OCI-LY7 (cell line): Measurements from ENCODE around the gene UBAC1. TPM values are rescaled to one million over a fixed set of nuclear protein-coding genes. Genes with fewer than 3 reads are reported as not detected.

Source experiments
- BruUV-seq: library from RNA; stranded (reverse); fragments of 400-500 nt; replicated peaks from 2 replicates; lab custom pipeline; 2021; lab: Mats Ljungman, UMichigan
- CTCF ChIA-PET: fragments of 300-600 bp; sonication (Branson Sonifier 250); formaldehyde crosslinking; loops from one replicate; lab custom pipeline; 2022; ENCODE audit warnings: antibody characterized with exemption; ENCODE audit not compliant: unreplicated experiment; lab: Charles Lee
- POLR2A ChIA-PET: fragments of 300-600 bp; sonication (Branson Sonifier 250); formaldehyde crosslinking; loops from one replicate; lab custom pipeline; 2022; ENCODE audit warnings: antibody characterized with exemption; lab: Charles Lee
- DNase-seq: peaks from one replicate; pipeline ENCODE4 v3.0.0-alpha.2; 2015; ENCODE audit warnings: low spot score
- H2AFZ ChIP-seq: fragments of 200-600 bp; sonication (generic), shearing (Covaris generic); 2 replicates; pipeline ENCODE4 v1.6.1; 2014; ENCODE audit warnings: mild to moderate bottlenecking, antibody characterized with exemption, low read length, moderate library complexity
- H3K27ac ChIP-seq: fragments of 200-600 bp; sonication (generic); 2 replicates; pipeline ENCODE4 v1.5.1; 2014; ENCODE audit warnings: mixed run types, low read depth, mild to moderate bottlenecking, moderate library complexity, low read length, inconsistent platforms; ENCODE audit not compliant: poor library complexity, severe bottlenecking
- H3K36me3 ChIP-seq: fragments of 200-600 bp; sonication (generic); 2 replicates; pipeline ENCODE4 v1.6.1; 2014; ENCODE audit warnings: mild to moderate bottlenecking, antibody characterized with exemption, low read length, moderate library complexity, mixed read lengths; ENCODE audit not compliant: insufficient read depth
- H3K4me1 ChIP-seq: fragments of 200-600 bp; sonication (generic); 2 replicates; pipeline ENCODE4 v1.5.1; 2014; ENCODE audit warnings: mild to moderate bottlenecking, low read length; ENCODE audit not compliant: insufficient read depth, poor library complexity, severe bottlenecking
- H3K4me2 ChIP-seq: fragments of 200-600 bp; sonication (generic); 2 replicates; pipeline ENCODE4 v1.6.1; 2014; ENCODE audit warnings: mild to moderate bottlenecking, low read length
- H3K4me3 ChIP-seq: fragments of 200-600 bp; sonication (generic); 2 replicates; pipeline ENCODE4 v1.5.1; 2014; ENCODE audit warnings: mild to moderate bottlenecking, low read depth, low read length; ENCODE audit not compliant: poor library complexity, severe bottlenecking
- H3K79me2 ChIP-seq: fragments of 200-600 bp; sonication (generic); 2 replicates; pipeline ENCODE4 v1.6.1; 2016; ENCODE audit warnings: low read depth, mild to moderate bottlenecking, low read length, moderate library complexity, mixed read lengths; ENCODE audit not compliant: insufficient read depth
- H3K9me2 ChIP-seq: fragments of 200-600 bp; sonication (generic); 2 replicates; pipeline ENCODE4 v1.6.1; 2016; ENCODE audit warnings: mild to moderate bottlenecking, low read length, mixed read lengths; ENCODE audit not compliant: insufficient read depth
- H3K9me3 ChIP-seq: fragments of 200-600 bp; sonication (generic); 2 replicates; pipeline ENCODE4 v1.6.1; 2014; ENCODE audit warnings: mild to moderate bottlenecking, mixed run types, low read length, mixed read lengths
- H4K20me1 ChIP-seq: fragments of 200-600 bp; sonication (generic); 2 replicates; pipeline ENCODE4 v1.6.1; 2014; ENCODE audit warnings: mild to moderate bottlenecking, antibody characterized with exemption, low read length, moderate library complexity, mixed read lengths; ENCODE audit not compliant: insufficient read depth
- CTCF ChIP-seq: fragments of 200-600 bp; sonication (generic); conservative IDR thresholded peaks from 2 replicates; pipeline ENCODE4 v1.5.1; 2014; ENCODE audit warnings: mild to moderate bottlenecking, antibody characterized with exemption, low read length, moderate library complexity, mixed read lengths
- EZH2phosphoT487 ChIP-seq: fragments of 200-600 bp; sonication (generic); IDR thresholded peaks from 2 replicates; pipeline ENCODE4 v1.6.1; 2018; ENCODE audit warnings: low read depth, borderline replicate concordance, mild to moderate bottlenecking, mixed run types, antibody characterized with exemption, low read length, moderate library complexity, mixed read lengths
- intact Hi-C: fragments of 100-400 bp; cut with micrococcal nuclease; formaldehyde crosslinking; loops from one replicate; pipeline ENCODE4 v1.10.0; 2022; ENCODE audit not compliant: unreplicated experiment
- total RNA-seq, 2 experiments: library from RNA; depleted of rRNA in 1 of 2; stranded (reverse); fragments of >200 nt in 1 of 2; shearing (Covaris generic) in 1 of 2; gene quantifications; 2 replicates each; pipeline ENCODE4 v1.2.3, GENCODE V29; 2014 to 2022

The UBAC1 gene
- total RNA-seq, 2 experiments from 2014 or later, result 42.3 to 59.2 TPM

- BruUV-seq, result no TSS peak
- Histone ChIP-seq H2AFZ (no peak overlapping the region), H3K4me2 (no peak overlapping the region), H3K9me3 (no peaks in the 10 kb centered on the region), H3K4me3 (no peak overlapping the region), H3K9me2 (no peaks in the 10 kb centered on the region), H3K27ac (no peak overlapping the region), H4K20me1 (no peaks in the 10 kb centered on the region), H3K36me3 (no peaks in the 10 kb centered on the region), H3K79me2 (no peaks in the 10 kb centered on the region), H3K4me1 (peaks cover 45% of the 10 kb centered on the region)
- CTCF ChIA-PET, result no interaction called here
- intact Hi-C loops, result no loop called here
- POLR2A ChIA-PET, result no interaction called here
- TF ChIP-seq EZH2phosphoT487 (no peak), CTCF (no peak)
- DNase-seq, result no peak
Measured at GRCh38 chr9:136002881-136003280, 41.7 kb upstream of the UBAC1 start.

- Histone ChIP-seq H3K4me2 (no peak overlapping the region), H3K27ac (no peak overlapping the region), H2AFZ (no peak overlapping the region), H3K79me2 (no peaks in the 10 kb centered on the region), H4K20me1 (no peaks in the 10 kb centered on the region), H3K4me3 (no peak overlapping the region), H3K4me1 (peaks cover 46% of the 10 kb centered on the region), H3K36me3 (no peaks in the 10 kb centered on the region), H3K9me2 (no peaks in the 10 kb centered on the region), H3K9me3 (no peaks in the 10 kb centered on the region)
- BruUV-seq, result no TSS peak
- DNase-seq, result no peak
- TF ChIP-seq EZH2phosphoT487 (no peak), CTCF (no peak)
- intact Hi-C loops, result no loop called here
- ChIA-PET CTCF (no interaction called here), POLR2A (no interaction called here)
Measured at GRCh38 chr9:136002215-136002614, 41.0 kb upstream of the UBAC1 start.

GRCh38 chr9:136001231-136001630 lies 40.1 kb upstream of the UBAC1 start:
- H3K4me2 ChIP-seq, result no peak overlapping the region
- CTCF ChIA-PET, result no interaction called here

More at GRCh38 chr9:136001231-136001630, 40.1 kb upstream of the UBAC1 start:
- POLR2A ChIA-PET, result no interaction called here
- H2AFZ ChIP-seq, result no peak overlapping the region
- H3K36me3 ChIP-seq, result no peaks in the 10 kb centered on the region
- peaks cover 37% of the 10 kb centered on the region for H3K4me1 ChIP-seq
- H4K20me1 ChIP-seq, result no peaks in the 10 kb centered on the region
- TF ChIP-seq CTCF (no peak), EZH2phosphoT487 (no peak)
- no peaks in the 10 kb centered on the region for H3K79me2 ChIP-seq
- BruUV-seq, result no TSS peak
- DNase-seq, result no peak
- intact Hi-C loops, result no loop called here
- no peaks in the 10 kb centered on the region for H3K9me3 ChIP-seq
- no peak overlapping the region for H3K4me3 ChIP-seq
- no peaks in the 10 kb centered on the region for H3K9me2 ChIP-seq
- H3K27ac ChIP-seq, result no peak overlapping the region
